Fibroblast of mammary gland (primary cell): Measurements from ENCODE around the gene MOSPD3.

Experiments used
- DNase-seq: peaks from one replicate; pipeline ENCODE4 v3.0.0-alpha.2; 2010; ENCODE audit warnings: low read depth
- H3K4me3 ChIP-seq: 2 replicates; pipeline ENCODE4 v1.5.1; 2011; ENCODE audit warnings: low read depth, mild to moderate bottlenecking, low read length, moderate library complexity; ENCODE audit not compliant: control insufficient read depth
- CTCF ChIP-seq: conservative IDR thresholded peaks from 2 replicates; pipeline ENCODE4 v1.5.1; 2011; ENCODE audit warnings: low read depth, low read length, inconsistent platforms; ENCODE audit not compliant: control insufficient read depth, insufficient read depth

The MOSPD3 gene

DNA sequence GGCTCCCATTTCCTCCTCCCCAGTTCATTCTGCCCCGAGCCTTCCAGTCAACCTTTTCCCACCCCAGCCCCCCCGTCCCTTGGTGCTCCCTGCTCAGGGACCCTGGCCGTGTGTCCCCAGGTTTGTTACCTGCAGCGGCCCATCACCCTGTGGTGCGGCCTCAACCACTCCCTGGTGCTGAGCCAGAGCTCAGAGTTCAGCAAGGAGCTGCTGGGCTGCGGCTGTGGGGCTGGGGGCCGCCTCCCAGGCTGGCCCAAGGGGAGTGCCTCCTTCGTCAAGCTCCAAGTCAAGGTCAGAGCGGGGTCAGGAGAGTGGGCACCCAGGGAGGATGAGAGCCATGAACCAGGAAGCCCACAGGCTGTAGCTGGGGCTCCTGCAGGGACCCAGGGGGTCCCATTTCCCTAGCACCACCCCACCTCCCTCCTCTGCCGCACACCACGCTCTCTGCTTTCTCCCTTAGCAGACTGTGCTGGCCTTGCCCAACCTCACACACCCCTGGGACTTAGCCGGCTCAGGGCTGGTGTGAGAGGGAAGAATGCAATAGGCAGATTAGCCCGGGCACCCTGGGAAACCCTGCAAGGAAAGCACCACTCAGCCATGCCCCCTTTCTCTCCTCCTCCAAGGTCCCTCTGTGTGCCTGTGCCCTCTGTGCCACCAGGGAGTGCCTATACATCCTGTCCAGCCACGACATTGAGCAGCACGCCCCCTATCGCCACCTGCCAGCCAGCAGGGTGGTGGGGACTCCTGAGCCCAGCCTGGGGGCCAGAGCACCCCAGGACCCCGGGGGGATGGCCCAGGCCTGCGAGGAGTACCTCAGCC lies 12.2 kb upstream of the MOSPD3 start:
- no peak for TF ChIP-seq CTCF
- no peak for DNase-seq
- H3K4me3 ChIP-seq: no peak overlapping the region

GRCh38 chr7:100600730-100601038 lies 11.7 kb upstream of the MOSPD3 start:
- no peak for TF ChIP-seq CTCF
- no peak overlapping the region for H3K4me3 ChIP-seq
- DNase-seq: no peak

- no peak for TF ChIP-seq CTCF
- peak; percentile 86 for DNase-seq
- peak overlapping the region; percentile 96 for H3K4me3 ChIP-seq
Measured at GRCh38 chr7:100602889-100603725, 9.2 kb upstream of the MOSPD3 start.

GRCh38 chr7:100603726-100604027 lies 8.7 kb upstream of the MOSPD3 start:
- peak overlapping the region; percentile 96 for H3K4me3 ChIP-seq
- DNase-seq: peak; percentile 45
- TF ChIP-seq CTCF: no peak

- TF ChIP-seq CTCF: peak; percentile 17
- H3K4me3 ChIP-seq: peak overlapping the region; percentile 96
- DNase-seq: peak; percentile 77
Measured at GRCh38 chr7:100604028-100604975, 8.0 kb upstream of the MOSPD3 start.
